HG03439 (cell line): ENCODE measurements around the gene CDH5.
"Not testable (repeated sequence)": the region's sequence is repeated elsewhere in the genome, so short reads cannot be mapped to it uniquely, and the experiment has no call there.

Experiments used
- ATAC-seq: cut with Tn5 transposase; IDR thresholded peaks from one replicate; pipeline ENCODE4 v1.9.1; 2021; ENCODE audit warnings: mild to moderate bottlenecking, moderate library complexity; ENCODE audit not compliant: unreplicated experiment

Gene CDH5

DNA sequence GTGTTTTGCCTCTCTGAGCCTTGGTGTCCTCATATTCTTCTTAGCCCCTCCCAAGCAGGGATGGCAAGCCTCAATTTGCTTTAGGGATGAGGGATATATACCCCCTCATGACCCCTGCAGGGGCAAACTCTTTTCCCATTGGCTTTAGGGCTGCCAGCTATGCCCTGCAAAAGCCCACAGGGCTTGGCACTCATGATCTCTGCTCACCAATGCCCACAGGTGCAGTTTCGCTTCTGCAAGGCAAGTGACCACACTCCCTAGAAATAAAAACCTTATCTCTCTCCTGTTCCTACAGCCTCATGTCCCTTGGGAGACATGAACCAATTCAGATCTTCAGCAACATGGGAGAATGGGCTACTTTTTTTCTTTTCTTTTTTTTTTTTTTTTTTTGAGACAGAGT, 69.4 kb downstream of the CDH5 start:
- ATAC-seq, result no peak

DNA sequence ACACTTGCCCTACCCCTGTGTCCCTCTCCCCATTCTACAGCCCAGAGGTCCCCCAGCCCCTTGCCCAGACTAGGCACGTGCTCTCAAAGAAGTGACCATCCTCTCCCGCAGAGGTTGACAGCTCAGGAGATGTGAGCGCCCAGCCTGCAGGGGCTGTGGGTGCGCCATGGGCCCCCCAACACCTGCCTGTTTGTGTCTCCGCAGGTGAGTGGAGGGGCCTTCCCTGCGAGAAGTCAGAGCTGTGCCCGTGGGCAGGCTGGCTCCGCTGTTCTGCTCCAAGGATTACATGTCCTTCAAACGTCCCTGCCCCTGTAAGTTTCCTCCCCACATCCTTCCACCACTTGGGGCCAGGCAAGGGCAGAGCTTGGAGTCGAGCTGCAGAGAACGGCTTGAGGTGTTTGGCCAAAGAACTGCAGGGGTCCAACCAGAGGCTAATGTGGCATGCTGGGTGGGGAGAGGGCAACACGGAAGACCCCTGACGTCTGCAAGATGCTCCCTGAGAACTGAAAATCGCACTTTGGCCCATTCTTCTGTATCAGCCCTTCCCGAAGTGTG, 71.0 kb downstream of the CDH5 start:
- ATAC-seq, result no peak

- no peak for ATAC-seq
Measured at GRCh38 chr16:66438536-66438935, 72.0 kb downstream of the CDH5 start.

DNA sequence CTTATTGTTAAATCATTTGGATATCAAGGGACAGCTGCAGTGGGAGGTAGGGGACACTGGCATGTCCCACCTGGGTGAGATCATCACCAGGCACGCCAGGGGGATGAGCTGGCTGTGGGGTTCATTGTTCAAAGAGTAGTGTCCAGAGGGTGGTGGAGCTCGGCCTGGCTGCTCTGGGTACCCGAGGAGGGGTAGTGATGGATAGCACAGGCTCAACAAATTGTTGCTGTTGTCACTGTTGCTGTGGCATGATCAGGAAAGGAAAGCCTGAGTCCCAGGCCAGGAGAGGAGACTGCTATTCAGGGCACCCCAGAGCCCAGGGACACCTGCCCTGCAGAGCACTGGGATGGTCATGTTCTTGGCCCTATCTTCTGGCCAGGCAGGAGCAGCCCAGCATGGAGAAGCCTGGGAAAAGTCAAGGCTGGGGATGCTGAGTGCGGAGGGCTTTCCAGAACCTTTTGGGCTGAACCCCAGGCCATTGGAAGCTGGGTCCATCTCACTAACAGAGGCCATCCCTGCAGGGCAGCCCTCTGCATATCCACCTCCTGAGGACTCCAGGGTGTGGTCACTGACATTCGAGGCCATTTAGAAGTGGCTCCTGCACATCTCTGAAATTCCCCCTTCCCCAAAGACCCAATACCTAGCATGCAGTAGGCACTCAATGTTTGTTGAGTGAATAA, 72.7 kb downstream of the CDH5 start:
- no peak for ATAC-seq

GRCh38 chr16:66440271-66440802, 73.8 kb downstream of the CDH5 start:
- ATAC-seq, result no peak

GRCh38 chr16:66440970-66441369, 74.5 kb downstream of the CDH5 start:
- no peak for ATAC-seq

DNA sequence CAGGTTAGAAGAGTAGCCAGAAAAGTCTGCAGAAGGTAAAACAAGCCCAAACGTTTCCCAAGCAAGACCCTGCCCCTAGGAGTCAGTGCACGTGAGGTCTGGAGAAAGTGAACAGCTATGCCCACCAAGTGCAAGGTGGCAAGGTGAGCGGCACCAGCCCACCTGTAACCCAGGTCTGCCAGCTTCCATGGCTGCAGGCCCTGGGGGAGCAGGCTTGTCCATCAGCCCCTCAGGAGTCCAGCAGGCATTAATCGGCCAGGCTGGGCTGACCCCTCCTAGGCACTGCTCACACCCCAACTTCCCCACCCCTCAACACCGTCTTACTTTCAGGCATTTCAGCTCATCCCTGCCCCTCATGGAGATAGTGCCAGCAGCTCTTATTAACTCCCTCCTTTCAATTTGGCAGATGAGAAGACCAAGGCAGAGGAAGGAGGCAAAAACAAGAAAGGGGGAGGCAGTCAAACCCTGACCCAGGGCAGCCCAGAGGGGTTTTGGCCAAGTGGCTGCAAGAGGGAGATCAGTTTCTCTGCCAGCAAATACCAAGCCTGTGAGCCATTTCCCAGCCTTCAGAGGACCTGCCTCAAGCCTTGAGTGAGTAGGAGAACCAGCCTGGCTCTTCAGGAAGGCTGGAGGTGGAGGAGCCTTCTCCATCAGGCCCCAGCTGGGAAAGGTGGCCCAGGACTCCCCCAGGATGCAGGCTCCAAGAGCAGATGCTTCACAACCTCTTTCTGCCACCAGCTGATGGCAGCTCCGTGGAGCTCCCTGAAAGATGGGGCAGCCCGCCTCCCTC, 75.3 kb downstream of the CDH5 start:
- no peak for ATAC-seq

GRCh38 chr16:66442502-66443268, 76.2 kb downstream of the CDH5 start:
- ATAC-seq, result no peak

DNA sequence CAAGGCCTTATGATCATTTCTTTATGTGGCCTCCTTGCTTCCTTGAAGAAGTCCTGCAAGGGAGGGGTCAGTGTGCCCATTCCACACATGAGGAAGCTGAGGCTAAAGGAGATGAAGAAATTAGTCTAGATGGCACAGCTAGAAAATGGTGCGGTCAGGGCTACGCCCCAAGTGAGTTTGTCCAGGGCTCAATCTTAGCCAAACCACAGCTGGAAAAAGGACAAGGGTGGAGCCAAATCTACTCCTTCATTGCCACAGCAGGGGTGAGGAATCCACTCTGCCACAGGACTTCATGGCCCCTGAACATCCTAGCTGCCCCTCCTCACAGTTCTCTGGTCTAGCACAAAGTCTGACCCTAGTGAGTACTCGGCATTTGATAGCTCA, 76.8 kb downstream of the CDH5 start:
- ATAC-seq, result no peak

DNA sequence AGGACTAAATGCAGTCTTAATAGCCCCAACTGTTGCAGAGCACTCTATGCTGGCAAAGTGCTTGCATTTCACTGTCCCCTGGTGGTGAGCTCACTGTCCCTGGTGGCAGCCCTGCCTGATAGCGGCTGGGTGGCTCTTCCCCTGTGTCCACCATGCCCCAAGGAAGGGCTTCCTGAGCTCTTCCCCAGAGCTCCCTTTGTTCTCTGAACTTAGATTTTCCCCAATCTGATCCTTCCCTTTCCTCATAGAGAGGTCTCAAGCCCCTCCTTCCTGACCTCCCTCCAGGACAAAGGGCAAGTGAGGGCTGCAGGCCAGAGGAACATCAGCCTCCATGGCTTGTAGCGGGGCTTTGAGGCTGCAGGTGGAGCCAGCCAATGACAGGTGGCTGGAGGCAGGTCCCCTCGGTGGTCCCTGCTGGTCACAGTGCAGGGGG, 77.6 kb downstream of the CDH5 start:
- ATAC-seq, result no peak

DNA sequence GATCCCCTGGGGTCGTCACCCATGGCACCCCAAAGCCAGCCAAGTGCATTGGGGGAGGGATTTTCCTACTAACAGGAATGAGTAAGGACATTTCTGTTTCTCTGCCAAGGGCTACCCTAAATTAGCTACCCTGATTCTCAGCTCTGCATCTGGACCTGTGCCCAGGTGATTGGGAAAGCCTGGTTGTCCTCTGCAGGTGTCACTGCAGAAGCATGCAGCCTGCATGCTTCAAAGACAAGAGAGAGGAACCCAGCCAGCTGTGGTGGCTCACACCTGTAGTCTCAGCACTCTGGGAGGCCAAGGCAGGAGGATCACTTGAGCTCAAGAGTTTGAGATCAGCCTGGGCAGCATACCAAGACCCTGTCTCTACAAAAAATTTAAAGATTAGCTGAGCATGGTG, 80.2 kb downstream of the CDH5 start:
- no peak for ATAC-seq

DNA sequence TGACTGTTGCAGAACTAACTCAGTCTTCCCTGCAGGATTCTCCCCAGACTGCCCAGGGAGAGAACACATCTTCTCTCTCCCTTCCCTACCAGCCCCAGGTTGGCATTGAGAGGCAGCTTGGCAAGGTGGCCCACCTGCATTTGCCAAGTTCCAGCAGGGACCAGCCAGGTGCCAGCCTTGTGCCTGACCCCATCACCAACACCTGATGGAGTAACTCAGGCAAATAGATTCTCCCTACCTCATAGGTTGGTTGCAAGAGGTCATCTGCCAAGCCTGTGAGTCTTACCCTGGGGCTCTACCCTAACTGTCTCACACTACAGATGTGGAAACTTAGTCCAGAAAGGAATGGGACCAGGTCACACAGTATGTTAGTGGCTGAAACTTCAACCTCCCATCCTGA, 81.0 kb downstream of the CDH5 start:
- ATAC-seq, result no peak

DNA sequence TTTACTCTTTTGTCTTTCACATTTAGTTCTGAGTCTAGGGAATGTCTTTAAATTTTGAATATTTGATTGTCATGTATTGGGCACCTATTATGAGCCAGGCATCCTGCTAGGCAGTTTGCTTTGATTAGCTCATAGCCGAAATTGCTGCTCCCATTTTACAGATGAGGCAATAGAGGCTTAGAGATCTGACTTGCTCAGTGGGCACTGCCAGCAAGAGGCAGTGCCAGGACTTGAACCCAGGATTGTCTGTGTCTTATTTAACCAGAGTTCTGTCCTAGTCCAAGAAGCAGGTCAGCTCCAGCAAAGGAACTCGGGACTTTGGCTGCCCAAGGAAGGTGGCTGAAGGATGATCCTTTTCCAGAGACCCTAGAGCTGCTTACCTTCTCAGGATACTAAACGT, 85.1 kb downstream of the CDH5 start:
- ATAC-seq, result no peak

DNA sequence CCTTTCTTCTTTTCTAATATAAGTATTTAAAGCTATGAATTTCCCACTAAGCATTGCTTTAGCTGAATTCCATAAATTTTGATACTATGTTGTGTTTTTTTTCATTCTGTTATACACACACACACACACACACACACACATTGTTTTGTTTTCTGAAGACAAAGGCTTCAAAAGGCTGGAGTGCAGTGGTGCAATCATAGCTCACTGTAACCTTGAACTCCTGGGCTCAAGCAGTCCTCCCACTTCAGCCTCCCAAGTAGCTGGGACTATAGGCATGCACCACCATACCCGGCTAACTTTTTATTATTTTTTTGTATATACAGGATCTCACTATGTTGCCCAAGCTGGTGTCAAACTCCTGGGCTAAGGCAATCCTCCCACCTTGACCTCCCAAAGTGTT, 86.7 kb downstream of the CDH5 start:
- ATAC-seq, result not testable (repeated sequence)
